Measurements from ENCODE around the gene ARAP1. TPM values are rescaled to one million over a fixed set of nuclear protein-coding genes. Genes with fewer than 3 reads are reported as not detected.

ARAP1 gene
- total RNA-seq, 1 experiment from 2014 or later, result 66.1 TPM

- no peaks in the 10 kb centered on the region for H3K9me3 ChIP-seq (ENCODE audit: low read depth, low read length, poor library complexity, severe bottlenecking)
- no peak for TF ChIP-seq CTCF (conservative IDR thresholded peaks at IDR 0.05; ENCODE audit: low read depth, low read length)
- no peak for TF ChIP-seq EZH2 (IDR thresholded peaks at IDR 0.05; ENCODE audit: borderline replicate concordance, low read depth, low read length, poor library complexity, severe bottlenecking)
- no TSS peak for BruUV-seq (replicated peaks)
- H3K27ac ChIP-seq (ENCODE audit: low read depth, low read length, poor library complexity, severe bottlenecking), result no peak overlapping the region
- no peak for DNase-seq (ENCODE audit: low spot score)
- intact Hi-C loops (cut with micrococcal nuclease; ENCODE audit: unreplicated experiment), result no loop called here
- H3K4me1 ChIP-seq (ENCODE audit: insufficient read depth, low read length, poor library complexity, severe bottlenecking), result no peaks in the 10 kb centered on the region
- no peak overlapping the region for H3K4me3 ChIP-seq (ENCODE audit: low read depth, low read length, poor library complexity, severe bottlenecking)
- ChIA-PET CTCF (interaction anchor here (0.6 kb wide), 1 partner anchor 37 kb away, joined by 3 read pairs; no protein-coding TSS in a partner anchor), POLR2A (ENCODE audit: low non-redundant PET) (interaction anchor here (0.6 kb wide), 1 partner anchor 587 kb away, joined by 3 read pairs; no protein-coding TSS in a partner anchor)
- H3K36me3 ChIP-seq (ENCODE audit: insufficient read depth, low read length, poor library complexity, severe bottlenecking), result no peaks in the 10 kb centered on the region
- no peaks in the 10 kb centered on the region for H3K27me3 ChIP-seq (replicated peaks; ENCODE audit: insufficient read depth, low read depth, low read length, poor library complexity)
These were observed 103.6 kb downstream of the ARAP1 start for GRCh38 chr11:72648384-72649136.

GRCh38 chr11:72647882-72648281 is 104.3 kb downstream of the ARAP1 start:
- peaks cover under 1% of the 10 kb centered on the region for H3K27me3 ChIP-seq (replicated peaks; ENCODE audit: insufficient read depth, low read depth, low read length, poor library complexity)
- intact Hi-C loops (cut with micrococcal nuclease; ENCODE audit: unreplicated experiment), result no loop called here
- no peak overlapping the region for H3K27ac ChIP-seq (ENCODE audit: low read depth, low read length, poor library complexity, severe bottlenecking)
- DNase-seq (ENCODE audit: low spot score), result no peak
- no peaks in the 10 kb centered on the region for H3K36me3 ChIP-seq (ENCODE audit: insufficient read depth, low read length, poor library complexity, severe bottlenecking)
- CTCF ChIA-PET, result interaction anchor here (0.6 kb wide), 1 partner anchor 37 kb away, joined by 3 read pairs; no protein-coding TSS in a partner anchor
- no peak overlapping the region for H3K4me3 ChIP-seq (ENCODE audit: low read depth, low read length, poor library complexity, severe bottlenecking)
- no TSS peak for BruUV-seq (replicated peaks)
- POLR2A ChIA-PET (ENCODE audit: low non-redundant PET), result interaction anchor here (0.6 kb wide), 1 partner anchor 588 kb away, joined by 3 read pairs; no protein-coding TSS in a partner anchor
- peaks cover 4% of the 10 kb centered on the region for H3K4me1 ChIP-seq (ENCODE audit: insufficient read depth, low read length, poor library complexity, severe bottlenecking)
- H3K9me3 ChIP-seq (ENCODE audit: low read depth, low read length, poor library complexity, severe bottlenecking), result no peaks in the 10 kb centered on the region
- no peak for TF ChIP-seq CTCF (conservative IDR thresholded peaks at IDR 0.05; ENCODE audit: low read depth, low read length)
- no peak for TF ChIP-seq EZH2 (IDR thresholded peaks at IDR 0.05; ENCODE audit: borderline replicate concordance, low read depth, low read length, poor library complexity, severe bottlenecking)

GRCh38 chr11:72646472-72646871 is 105.7 kb downstream of the ARAP1 start:
- Histone ChIP-seq H3K27ac (ENCODE audit: low read depth, low read length, poor library complexity, severe bottlenecking) (no peak overlapping the region), H3K27me3 (replicated peaks; ENCODE audit: insufficient read depth, low read depth, low read length, poor library complexity) (peaks cover 13% of the 10 kb centered on the region), H3K36me3 (ENCODE audit: insufficient read depth, low read length, poor library complexity, severe bottlenecking) (no peaks in the 10 kb centered on the region), H3K4me1 (ENCODE audit: insufficient read depth, low read length, poor library complexity, severe bottlenecking) (peaks cover 8% of the 10 kb centered on the region), H3K9me3 (ENCODE audit: low read depth, low read length, poor library complexity, severe bottlenecking) (no peaks in the 10 kb centered on the region), H3K4me3 (ENCODE audit: low read depth, low read length, poor library complexity, severe bottlenecking) (no peak overlapping the region)
- CTCF ChIA-PET, result no interaction called here
- no peak for DNase-seq (ENCODE audit: low spot score)
- no TSS peak for BruUV-seq (replicated peaks)
- intact Hi-C loops (cut with micrococcal nuclease; ENCODE audit: unreplicated experiment), result no loop called here
- TF ChIP-seq CTCF (conservative IDR thresholded peaks at IDR 0.05; ENCODE audit: low read depth, low read length) (no peak), EZH2 (IDR thresholded peaks at IDR 0.05; ENCODE audit: borderline replicate concordance, low read depth, low read length, poor library complexity, severe bottlenecking) (no peak)
- POLR2A ChIA-PET (ENCODE audit: low non-redundant PET), result no interaction called here

All from A673 (cell line).